Body of pancreas (tissue), 4 donors: Measurements from ENCODE around the gene THAP7. TPM values are rescaled to one million over a fixed set of nuclear protein-coding genes. Genes with fewer than 3 reads are reported as not detected.

ENCODE experiments used
- ATAC-seq: fragments of 150-250 bp; one replicate; pipeline ENCODE4 v1.9.1; 2016
- DNase-seq, 4 donors: peaks; one replicate each; pipeline ENCODE4 v3.0.0-alpha.2; 2019
- H3K27ac ChIP-seq, 4 donors: fragments of 200-600 bp; sonication (generic); 1 replicate in 3 of 4; 2 replicates in 1 of 4; pipeline versions ENCODE4 v1.5.1 to v1.6.1; 2016 to 2019; ENCODE audit warnings: mild to moderate bottlenecking in 1 of 4, mixed read lengths in 1 of 4, moderate library complexity in 1 of 4
- H3K27me3 ChIP-seq, 2 donors: fragments of 200-600 bp; sonication (generic); one replicate each; pipeline ENCODE4 v1.6.0; 2016; ENCODE audit warnings: mild to moderate bottlenecking in 1 of 2
- H3K36me3 ChIP-seq, 2 donors: fragments of 200-600 bp; sonication (generic); replicated peaks in 1 of 2; 2 replicates each; pipeline ENCODE4 v1.5.1; 2016; ENCODE audit warnings: low read depth in 2 of 2; ENCODE audit not compliant: insufficient read depth in 1 of 2
- H3K4me1 ChIP-seq: fragments of 200-600 bp; sonication (generic); one replicate; pipeline ENCODE4 v1.6.0; 2016
- H3K4me3 ChIP-seq, 2 donors: fragments of 200-600 bp; sonication (generic); 1 replicate in 1 of 2; 2 replicates in 1 of 2; pipeline ENCODE4 v1.5.1; 2016 to 2019
- H3K9me3 ChIP-seq, 3 donors: fragments of 200-600 bp; sonication (generic); 1 replicate in 2 of 3; 2 replicates in 1 of 3; pipeline ENCODE4 v1.5.1; 2016
- POLR2A ChIP-seq, 3 donors: fragments of 450-650 bp; IDR thresholded peaks; one replicate each; pipeline ENCODE4 v1.6.1; 2016; ENCODE audit warnings: antibody characterized with exemption in 3 of 3, mild to moderate bottlenecking in 2 of 3
- WGBS, 2 donors: methylation state at CpG; one replicate each; pipeline ENCODE4 v1.1.5; 2017; 5-methylcytosine and 5-hydroxymethylcytosine counted together
- intact Hi-C: fragments of 100-400 bp; cut with DNase I; formaldehyde crosslinking; loops from one replicate; pipeline ENCODE4 v1.15.1; 2023
- total RNA-seq, 2 donors: library from RNA; depleted of rRNA; stranded (reverse); fragments of >200 nt; gene quantifications; one replicate each; pipeline ENCODE4 v1.1.0, GENCODE V29; 2016
- TF ChIP-seq, protein P1 (sequence below), 7 experiments: fragments of 450-650 bp in 4 of 7; fragments of 200-600 bp in 3 of 7; sonication (generic) in 3 of 7; IDR thresholded peaks; one replicate each; pipeline ENCODE4 v1.5.1; 2016 to 2019; ENCODE audit warnings: antibody characterized with exemption in 7 of 7

Gene THAP7
- total RNA-seq, 2 donors from 2014 or later, result 17.1 to 20.2 TPM

DNA sequence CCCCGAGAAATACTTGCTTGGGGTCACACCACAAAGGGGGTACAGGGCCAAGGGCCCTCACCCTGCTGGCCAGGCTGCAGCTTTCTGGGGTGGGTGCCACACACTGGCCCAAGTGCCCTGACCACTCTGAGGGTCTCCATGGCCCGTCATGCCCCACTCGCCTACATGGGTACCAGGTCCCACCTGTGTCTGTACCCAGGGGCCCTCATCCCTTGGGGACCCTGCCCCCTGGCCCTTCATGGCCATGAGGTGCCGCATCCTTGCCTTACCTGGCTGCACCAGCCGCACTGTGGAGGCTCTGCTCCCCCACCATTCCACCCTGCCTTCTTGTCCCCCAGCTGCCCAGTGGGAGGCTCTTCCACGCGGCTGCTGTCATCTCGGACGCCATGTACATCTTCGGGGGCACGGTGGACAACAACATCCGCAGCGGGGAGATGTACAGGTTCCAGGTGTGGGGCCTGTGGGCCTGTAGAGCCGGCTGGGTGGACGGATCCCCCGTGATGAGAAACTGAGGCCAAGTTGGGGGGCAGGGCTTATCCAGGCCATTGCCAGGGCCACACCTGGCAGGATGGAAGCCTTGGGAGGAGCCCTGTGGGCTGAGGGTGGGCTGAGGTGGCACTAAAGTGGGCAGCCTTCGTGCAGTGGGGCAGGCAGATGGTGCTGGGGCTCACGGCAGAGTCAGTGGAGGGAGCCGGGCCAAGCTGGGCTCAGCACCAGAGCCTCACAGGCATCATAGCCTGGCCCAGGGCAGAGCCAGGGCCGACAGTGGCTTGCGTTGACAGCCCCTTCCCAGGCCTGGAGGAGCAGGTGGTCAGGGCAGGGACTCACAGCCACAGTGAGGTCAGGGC is 9.2 kb downstream of the THAP7 start:
- TF ChIP-seq, protein P1, sequence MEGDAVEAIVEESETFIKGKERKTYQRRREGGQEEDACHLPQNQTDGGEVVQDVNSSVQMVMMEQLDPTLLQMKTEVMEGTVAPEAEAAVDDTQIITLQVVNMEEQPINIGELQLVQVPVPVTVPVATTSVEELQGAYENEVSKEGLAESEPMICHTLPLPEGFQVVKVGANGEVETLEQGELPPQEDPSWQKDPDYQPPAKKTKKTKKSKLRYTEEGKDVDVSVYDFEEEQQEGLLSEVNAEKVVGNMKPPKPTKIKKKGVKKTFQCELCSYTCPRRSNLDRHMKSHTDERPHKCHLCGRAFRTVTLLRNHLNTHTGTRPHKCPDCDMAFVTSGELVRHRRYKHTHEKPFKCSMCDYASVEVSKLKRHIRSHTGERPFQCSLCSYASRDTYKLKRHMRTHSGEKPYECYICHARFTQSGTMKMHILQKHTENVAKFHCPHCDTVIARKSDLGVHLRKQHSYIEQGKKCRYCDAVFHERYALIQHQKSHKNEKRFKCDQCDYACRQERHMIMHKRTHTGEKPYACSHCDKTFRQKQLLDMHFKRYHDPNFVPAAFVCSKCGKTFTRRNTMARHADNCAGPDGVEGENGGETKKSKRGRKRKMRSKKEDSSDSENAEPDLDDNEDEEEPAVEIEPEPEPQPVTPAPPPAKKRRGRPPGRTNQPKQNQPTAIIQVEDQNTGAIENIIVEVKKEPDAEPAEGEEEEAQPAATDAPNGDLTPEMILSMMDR (IDR thresholded peaks at IDR 0.05), result no peak
- no peak for TF ChIP-seq POLR2A (IDR thresholded peaks at IDR 0.05)
- intact Hi-C loops, result no loop called here
- Histone ChIP-seq H3K27ac (no peak overlapping the region), H3K36me3 (peaks cover 6 to 11% of the 10 kb centered on the region in 2 donors), H3K4me1 (no peaks in the 10 kb centered on the region), H3K27me3 (no peaks in the 10 kb centered on the region), H3K9me3 (no peaks in the 10 kb centered on the region), H3K4me3 (no peak overlapping the region)
- DNase-seq (no peak), ATAC-seq (no peak)
- 87 to 91% methylated on average over 11 to 21 of the region's 21 CpGs for WGBS, 2 donors

DNA sequence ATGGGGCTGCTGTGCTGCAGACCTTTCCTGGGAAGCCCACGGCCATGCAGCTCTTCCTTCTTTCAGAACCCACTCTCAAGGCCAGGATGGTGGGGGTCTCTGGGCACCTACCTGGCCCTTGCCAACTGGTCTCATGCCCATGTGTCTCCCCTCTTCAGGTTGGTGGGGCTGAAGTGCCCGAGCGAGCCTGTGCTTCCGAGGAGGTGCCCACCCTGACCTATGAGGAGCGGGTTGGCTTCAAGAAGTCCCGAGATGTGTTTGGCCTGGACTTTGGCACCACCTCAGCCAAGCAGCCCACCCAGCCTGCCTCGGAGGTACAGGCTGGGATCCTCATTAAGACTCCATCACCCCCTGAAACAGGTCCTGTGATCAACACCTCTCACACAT is 9.9 kb downstream of the THAP7 start:
- ATAC-seq, result no peak
- DNase-seq, result no peak
- Histone ChIP-seq H3K36me3 (peaks cover 8 to 11% of the 10 kb centered on the region in 2 donors), H3K9me3 (no peaks in the 10 kb centered on the region), H3K27me3 (no peaks in the 10 kb centered on the region), H3K4me1 (no peaks in the 10 kb centered on the region), H3K27ac (no peak overlapping the region), H3K4me3 (no peak overlapping the region)
- 60 to 93% methylated on average over 1 to 7 of the region's 7 CpGs for WGBS, 2 donors
- intact Hi-C loops, result no loop called here
- TF ChIP-seq, protein P1 (IDR thresholded peaks at IDR 0.05), result no peak
- TF ChIP-seq POLR2A (IDR thresholded peaks at IDR 0.05), result no peak

DNA sequence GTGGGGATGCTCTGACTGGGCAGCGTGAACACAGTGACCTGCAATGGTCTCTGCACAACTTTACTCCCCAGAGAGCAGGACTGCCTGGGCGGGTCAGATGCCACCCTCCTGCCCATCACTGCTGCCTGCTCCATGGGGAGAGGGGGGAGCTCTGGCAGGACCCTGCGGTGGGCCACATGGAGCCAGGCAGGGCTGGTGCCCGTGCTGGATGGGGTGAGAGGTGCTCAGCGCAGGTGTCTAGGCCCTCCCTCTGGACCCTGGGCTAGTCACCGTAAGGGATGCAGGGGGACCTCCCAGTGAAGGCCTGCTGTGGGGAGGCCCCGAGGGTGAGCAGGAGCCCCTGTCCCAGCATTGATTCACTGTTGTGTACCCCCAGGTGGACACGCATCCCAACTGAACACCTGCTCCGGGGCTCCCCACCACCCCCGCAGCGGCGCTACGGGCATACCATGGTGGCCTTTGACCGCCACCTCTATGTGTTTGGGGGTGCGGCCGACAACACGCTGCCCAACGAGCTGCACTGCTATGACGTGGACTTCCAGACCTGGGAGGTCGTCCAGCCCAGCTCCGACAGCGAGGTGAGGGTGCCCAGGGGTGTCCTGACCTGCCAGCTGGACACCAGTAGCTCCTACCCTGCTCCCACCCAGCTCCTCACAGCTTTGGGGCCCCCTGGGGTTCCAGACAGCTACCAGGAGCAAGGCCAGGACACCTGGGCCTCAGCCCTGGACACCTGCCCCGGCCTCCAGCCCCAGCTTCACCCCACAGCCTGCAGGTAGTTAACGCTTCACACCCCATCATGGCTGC is 10.5 kb downstream of the THAP7 start:
- intact Hi-C loops, result no loop called here
- no peaks in the 10 kb centered on the region for H3K27me3 ChIP-seq
- 82 to 91% methylated on average over 5 to 23 of the region's 24 CpGs for WGBS, 2 donors
- no peak overlapping the region for H3K27ac ChIP-seq
- TF ChIP-seq POLR2A (IDR thresholded peaks at IDR 0.05), result no peak
- TF ChIP-seq, protein P1 (IDR thresholded peaks at IDR 0.05), result no peak
- no peaks in the 10 kb centered on the region for H3K9me3 ChIP-seq
- peaks cover 8 to 11% of the 10 kb centered on the region in 2 donors for H3K36me3 ChIP-seq
- DNase-seq (no peak), ATAC-seq (no peak)
- no peaks in the 10 kb centered on the region for H3K4me1 ChIP-seq
- H3K4me3 ChIP-seq, result no peak overlapping the region

DNA sequence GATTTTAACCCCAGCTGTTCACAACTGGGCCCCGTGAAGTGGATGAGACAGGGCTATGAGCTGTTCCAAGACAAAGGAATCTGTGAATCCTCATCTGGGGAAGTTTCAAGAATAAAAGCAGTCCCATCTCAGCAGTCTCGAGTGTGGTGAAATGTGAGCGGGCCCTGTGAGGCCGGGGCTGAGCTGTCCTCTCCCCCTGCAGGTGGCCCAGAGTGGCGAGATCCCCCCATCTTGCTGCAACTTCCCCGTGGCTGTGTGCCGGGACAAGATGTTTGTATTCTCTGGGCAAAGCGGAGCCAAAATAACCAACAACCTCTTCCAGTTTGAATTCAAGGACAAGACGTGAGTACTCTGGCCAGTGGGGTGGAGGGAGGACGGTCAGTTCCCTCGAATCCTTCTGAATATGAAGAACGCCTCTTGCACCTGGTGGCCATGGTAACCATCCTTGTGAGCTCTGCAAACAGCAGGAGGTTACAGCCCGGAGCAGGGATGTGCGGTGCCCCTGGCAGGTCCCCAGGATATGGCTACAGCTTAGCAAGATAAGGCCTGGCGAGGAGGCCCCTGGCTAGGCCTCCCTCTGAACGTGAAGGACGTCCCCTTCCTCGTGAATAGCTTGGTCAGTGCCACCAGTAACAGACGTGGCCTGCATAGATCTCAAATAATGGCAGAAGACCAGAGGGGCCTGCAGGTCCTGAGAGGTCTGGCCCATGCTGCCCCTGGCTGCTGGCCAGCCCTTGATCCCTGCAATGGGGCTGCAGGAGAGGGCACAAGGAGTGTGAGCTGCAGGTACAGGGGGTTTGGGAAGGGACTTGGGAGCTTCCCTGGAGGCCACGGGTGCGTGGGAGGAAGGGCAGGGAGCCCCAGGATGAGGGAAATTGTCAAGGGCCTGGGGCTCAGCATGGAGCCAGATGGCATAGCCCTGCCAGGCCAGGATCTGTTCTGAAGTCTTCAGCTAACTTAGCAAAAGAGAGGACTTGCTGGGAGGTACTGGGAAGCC is 11.4 kb downstream of the THAP7 start:
- H3K27me3 ChIP-seq, result no peaks in the 10 kb centered on the region
- WGBS, 2 donors, result 66 to 70% methylated on average over 19 to 21 of the region's 21 CpGs
- peaks cover 8 to 11% of the 10 kb centered on the region in 2 donors for H3K36me3 ChIP-seq
- ATAC-seq (no peak), DNase-seq (no peak)
- TF ChIP-seq, protein P1 (IDR thresholded peaks at IDR 0.05), result no peak
- no peak for TF ChIP-seq POLR2A (IDR thresholded peaks at IDR 0.05)
- intact Hi-C loops, result no loop called here
- H3K9me3 ChIP-seq, result no peaks in the 10 kb centered on the region
- H3K4me3 ChIP-seq, result no peak overlapping the region
- no peaks in the 10 kb centered on the region for H3K4me1 ChIP-seq
- H3K27ac ChIP-seq, result no peak overlapping the region
